H7 (cell line): Measurements from ENCODE around the gene GPC5. TPM values are rescaled to one million over a fixed set of nuclear protein-coding genes. Genes with fewer than 3 reads are reported as not detected.

Experiments used
- DNase-seq: peaks from one replicate; pipeline ENCODE4 v3.0.0; 2012
- H3K27me3 ChIP-seq: 2 replicates; pipeline ENCODE4 v1.6.0; 2011; ENCODE audit warnings: mild to moderate bottlenecking, low read length; ENCODE audit not compliant: control insufficient read depth, insufficient read depth
- H3K36me3 ChIP-seq: replicated peaks from 2 replicates; pipeline ENCODE4 v1.5.1; 2011; ENCODE audit warnings: low read length; ENCODE audit not compliant: control insufficient read depth, insufficient read depth
- H3K4me3 ChIP-seq: 2 replicates; pipeline ENCODE4 v1.5.1; 2011; ENCODE audit warnings: low read depth, mild to moderate bottlenecking, control low read depth, low read length, moderate library complexity; ENCODE audit not compliant: insufficient read depth
- total RNA-seq: library from RNA; depleted of rRNA; stranded (reverse); fragments of >200 nt; shearing (Covaris generic); gene quantifications from 2 replicates; pipeline ENCODE4 v1.2.3, GENCODE V29; 2014

Gene GPC5
- total RNA-seq, 1 experiment from 2014 or later: 0.07 TPM

DNA sequence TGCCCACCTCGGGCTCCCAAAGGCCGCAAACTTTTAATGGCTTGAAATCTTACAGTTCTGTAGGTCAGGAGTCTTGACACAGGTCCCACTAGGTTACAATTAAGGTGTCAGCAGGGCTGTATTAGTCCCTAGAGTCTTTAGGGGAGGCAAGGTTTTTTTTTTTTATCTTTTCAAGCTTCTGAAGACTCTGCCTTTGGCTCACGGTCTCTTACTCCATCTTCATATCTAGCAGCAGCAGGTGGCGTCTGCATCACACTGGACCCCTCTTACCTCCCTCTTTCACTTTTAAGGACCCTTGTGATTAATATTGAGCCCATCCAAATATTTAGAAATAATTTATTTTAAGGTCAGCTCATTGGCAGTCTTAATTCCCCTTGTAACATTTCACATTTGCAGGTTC lies 39.3 kb upstream of the GPC5 start:
- Histone ChIP-seq H3K4me3 (no peak overlapping the region), H3K27me3 (no peaks in the 10 kb centered on the region), H3K36me3 (peaks cover 4% of the 10 kb centered on the region)
- DNase-seq: no peak

DNA sequence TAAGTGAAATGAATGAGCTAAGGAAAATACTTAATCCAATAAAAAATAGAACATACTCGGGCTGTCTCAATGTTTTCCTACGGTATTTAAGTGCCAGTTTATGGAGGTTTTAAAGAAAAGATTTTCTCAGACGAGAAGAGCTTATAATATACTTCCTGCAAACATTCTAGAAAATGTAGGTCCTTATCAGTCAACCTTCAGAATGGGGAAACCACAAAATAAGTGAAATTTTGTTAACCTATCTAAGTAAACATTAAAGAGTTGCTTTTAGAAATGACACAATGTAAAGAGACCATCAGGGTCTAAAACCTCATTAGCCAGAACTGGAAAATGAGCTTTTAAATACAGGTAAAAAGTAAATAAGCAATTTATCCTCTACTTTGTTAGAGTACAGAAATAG lies 38.8 kb upstream of the GPC5 start:
- no peak for DNase-seq
- Histone ChIP-seq H3K36me3 (peaks cover 2% of the 10 kb centered on the region), H3K4me3 (no peak overlapping the region), H3K27me3 (no peaks in the 10 kb centered on the region)

DNA sequence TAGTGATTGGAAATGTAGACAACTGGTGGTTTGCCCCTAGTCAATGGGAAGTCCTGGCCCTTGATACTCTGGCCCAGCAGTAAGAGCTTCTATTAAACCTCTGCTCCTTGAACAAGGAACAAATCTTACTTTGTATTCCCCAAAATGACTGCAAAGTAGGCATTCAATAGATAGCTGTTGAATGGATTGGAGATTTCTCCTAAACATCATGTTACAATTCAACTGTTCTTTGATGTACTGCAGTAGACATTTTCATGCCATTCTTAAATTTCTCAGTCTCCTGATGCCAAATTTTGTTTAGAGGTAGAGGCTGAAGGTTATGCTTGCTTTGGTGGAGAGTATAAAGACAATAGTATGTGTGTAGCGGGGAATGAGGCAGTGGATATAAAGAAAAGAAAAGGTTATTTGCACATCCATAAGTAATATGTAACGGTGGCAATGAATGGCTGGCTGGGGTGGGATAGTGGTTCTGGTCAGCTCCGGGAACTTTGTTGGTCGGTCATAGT lies 38.1 kb upstream of the GPC5 start:
- H3K27me3 ChIP-seq: no peaks in the 10 kb centered on the region
- no peak overlapping the region for H3K4me3 ChIP-seq
- DNase-seq: no peak
- no peaks in the 10 kb centered on the region for H3K36me3 ChIP-seq

DNA sequence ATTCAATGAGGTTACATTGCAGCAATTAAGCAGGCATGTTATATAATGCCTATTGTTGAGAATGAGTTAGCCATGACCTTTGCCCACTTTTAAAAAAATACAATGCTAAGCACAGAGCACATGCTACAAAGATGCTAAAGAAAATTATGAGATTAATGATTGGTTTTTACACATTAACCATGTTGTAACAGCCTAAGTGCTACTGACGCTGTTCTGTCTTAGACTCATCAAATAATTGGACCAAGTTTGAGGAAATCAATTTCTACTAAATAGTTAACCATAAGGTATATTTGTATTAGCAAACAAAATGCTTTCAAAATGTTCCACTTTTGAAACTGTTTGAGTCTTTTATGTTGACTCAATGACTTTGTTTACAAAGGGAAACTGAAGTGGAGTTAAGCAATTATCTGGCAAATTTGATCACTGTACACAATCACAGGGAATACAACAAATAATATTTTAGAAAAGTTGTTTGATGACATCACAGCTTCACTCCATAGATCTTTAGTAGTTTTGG lies 36.6 kb upstream of the GPC5 start:
- Histone ChIP-seq H3K4me3 (no peak overlapping the region), H3K36me3 (no peaks in the 10 kb centered on the region), H3K27me3 (no peaks in the 10 kb centered on the region)
- no peak for DNase-seq

DNA sequence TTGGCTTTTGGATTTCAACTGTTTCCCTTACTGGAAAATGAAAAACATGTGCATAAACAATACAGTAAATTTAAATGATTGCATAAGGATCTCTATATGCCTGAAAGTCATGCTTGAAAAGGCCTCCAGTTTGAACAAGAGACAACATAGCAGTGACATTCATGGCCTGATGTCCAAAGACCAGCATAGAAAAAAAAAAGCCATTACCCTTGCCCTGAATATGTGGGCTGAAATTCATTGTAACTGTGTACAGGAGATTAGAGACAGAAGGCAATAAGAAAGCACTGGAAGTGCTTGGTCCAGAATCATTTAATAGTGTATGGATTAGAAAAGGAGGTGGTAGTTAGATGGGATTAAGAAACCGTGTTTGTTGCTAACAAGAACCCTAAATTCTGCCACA lies 35.5 kb upstream of the GPC5 start:
- Histone ChIP-seq H3K27me3 (no peaks in the 10 kb centered on the region), H3K36me3 (no peaks in the 10 kb centered on the region), H3K4me3 (no peak overlapping the region)
- no peak for DNase-seq

DNA sequence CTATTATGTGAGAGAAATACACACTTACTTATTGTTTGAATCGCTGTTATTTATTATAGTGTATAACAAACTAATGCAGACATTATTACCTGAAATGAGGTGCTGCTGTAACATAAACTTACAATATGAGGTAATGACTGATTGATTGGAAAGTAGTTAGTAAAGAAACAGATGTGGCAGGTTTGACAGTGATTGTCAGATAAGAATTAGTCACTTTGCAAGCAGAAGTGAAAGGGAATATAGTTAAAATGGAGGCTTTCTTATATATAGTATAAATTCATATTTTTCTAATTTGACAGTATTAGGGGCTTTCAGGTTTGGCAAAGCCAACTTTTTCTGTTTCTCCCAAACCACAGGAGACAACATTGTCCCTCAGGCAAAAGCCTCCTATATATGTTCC lies 30.3 kb upstream of the GPC5 start:
- Histone ChIP-seq H3K27me3 (no peaks in the 10 kb centered on the region), H3K36me3 (no peaks in the 10 kb centered on the region; the same call in 1 of the 2 replicates), H3K4me3 (no peak overlapping the region)
- no peak for DNase-seq

DNA sequence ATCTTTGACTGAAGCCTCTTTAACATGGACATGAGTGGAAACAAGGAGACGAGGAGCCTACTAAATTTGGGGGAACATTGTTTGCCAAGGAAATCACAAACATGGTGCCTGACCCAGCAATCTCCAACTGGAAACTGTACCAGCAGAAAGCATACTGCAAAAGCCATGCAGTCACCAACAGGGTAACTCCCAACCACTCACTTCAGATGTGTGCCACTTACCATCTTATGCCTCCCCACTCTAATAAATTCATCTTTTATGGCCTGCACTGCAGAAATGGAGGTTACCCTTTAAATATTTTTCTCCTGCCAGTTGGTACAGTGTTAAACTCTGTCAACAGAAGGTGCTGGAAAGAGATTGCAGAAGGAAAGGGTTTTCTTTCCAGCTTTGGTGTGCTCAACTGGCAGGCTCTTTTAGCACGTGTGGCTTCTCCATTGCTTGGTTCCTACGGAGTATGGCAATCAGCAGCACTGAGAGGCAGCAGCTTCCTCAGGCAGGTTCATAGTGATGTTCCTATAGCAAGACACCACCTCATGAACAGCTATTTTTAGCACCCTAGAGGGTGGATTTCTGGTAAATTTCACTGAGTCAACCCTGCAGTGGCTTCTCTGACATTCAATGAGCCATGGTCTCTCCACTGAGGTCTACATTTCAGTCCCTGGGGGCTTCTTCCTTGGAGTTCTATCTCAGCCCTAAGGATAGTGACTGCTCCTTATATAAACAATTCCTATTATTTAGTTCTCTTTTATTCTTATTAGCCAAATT lies 29.6 kb upstream of the GPC5 start:
- Histone ChIP-seq H3K36me3 (no peaks in the 10 kb centered on the region; the same call in 1 of the 2 replicates), H3K27me3 (no peaks in the 10 kb centered on the region), H3K4me3 (no peak overlapping the region)
- DNase-seq: no peak

DNA sequence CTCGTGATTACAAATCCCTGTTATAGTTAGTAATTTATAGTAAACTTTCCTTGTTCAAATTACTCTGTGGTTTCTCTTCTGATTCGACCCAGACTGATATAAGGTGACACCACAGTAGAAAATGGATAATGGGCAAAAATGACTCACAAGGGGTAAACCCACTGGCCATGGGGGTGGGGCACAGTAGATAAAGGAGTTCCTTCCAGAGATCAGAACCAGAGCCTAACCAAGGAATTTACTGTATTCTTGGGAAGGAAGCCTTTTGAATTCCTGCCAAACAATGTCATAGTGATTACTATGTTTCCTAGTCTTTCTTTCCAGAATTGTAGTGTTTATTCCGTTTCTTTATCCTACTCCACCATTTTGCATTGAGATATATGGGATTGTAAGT lies 29.0 kb upstream of the GPC5 start:
- Histone ChIP-seq H3K36me3 (no peaks in the 10 kb centered on the region; the same call in 1 of the 2 replicates), H3K27me3 (no peaks in the 10 kb centered on the region), H3K4me3 (no peak overlapping the region)
- no peak for DNase-seq

DNA sequence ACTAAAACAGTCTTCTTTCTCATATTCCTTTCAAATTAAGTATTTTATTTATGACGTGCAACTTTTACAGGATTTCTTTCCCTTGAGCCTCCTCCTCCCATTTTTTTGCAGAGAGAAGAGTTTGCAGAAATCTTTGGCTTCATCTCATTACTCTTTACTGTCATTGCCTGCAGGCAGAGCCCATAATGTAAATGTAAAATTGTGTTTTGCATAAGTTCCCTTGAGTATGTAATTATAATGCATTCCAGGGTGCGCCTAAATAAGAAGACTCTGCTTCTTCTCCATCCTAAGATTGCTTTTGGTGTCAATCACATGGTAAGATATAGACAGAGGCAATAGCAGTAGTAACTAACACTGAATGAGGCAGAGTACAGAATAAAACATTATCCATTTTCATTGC lies 27.9 kb upstream of the GPC5 start:
- Histone ChIP-seq H3K4me3 (no peak overlapping the region), H3K36me3 (no peaks in the 10 kb centered on the region; the same call in 1 of the 2 replicates), H3K27me3 (no peaks in the 10 kb centered on the region)
- DNase-seq: no peak

DNA sequence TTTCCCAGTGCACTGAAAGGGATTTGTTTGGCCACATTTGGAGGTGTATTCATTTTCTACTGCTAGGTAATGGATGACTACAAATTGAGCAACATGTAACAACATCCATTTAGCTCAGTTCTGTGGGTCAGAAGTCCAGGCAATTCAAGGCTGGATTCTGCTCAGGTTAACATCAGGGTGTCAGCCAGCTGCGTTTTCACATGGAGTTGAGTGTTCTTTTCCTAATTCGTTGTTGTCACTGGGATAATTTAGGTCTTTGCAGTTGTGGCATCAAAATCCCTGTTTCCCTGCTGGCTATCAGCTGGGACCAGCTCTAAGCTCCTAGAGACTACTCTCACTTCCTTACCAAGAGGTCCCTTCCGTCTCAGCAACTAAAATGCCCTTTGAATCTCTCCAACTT lies 25.5 kb upstream of the GPC5 start:
- no peak for DNase-seq
- no peak overlapping the region for H3K4me3 ChIP-seq
- no peaks in the 10 kb centered on the region; the same call in 1 of the 2 replicates for H3K36me3 ChIP-seq
- no peaks in the 10 kb centered on the region for H3K27me3 ChIP-seq

DNA sequence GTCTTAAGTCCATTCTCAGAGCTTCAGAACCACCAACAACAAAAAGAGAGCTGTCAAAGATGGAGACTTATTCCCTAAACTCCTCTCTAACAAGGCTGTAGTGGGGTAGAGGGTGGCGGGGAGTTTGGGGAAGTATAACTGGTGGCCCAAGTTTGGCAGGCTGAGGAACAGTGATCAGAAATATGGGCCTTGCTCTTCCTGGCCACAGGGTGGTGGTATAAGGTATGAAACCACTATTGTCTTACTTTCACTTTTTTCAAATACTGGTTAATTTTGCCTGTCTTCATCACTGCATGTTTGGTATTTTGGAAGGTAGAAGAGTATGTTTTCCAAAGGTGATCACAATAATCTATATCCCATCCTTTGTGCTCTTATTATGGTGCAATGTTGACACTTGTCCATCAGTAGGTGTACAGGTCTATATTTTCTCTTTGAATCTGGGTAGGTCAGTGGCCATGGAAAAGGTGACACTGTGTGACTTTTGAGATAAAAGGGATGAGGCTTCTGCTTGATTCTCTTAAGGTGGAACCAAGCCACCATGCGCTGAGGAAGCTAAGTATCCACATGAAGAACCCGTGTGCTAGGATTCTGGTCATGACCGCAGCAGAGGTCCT lies 23.2 kb upstream of the GPC5 start:
- H3K4me3 ChIP-seq: no peak overlapping the region
- no peaks in the 10 kb centered on the region for H3K36me3 ChIP-seq
- H3K27me3 ChIP-seq: no peaks in the 10 kb centered on the region
- peak; percentile 14 for DNase-seq

DNA sequence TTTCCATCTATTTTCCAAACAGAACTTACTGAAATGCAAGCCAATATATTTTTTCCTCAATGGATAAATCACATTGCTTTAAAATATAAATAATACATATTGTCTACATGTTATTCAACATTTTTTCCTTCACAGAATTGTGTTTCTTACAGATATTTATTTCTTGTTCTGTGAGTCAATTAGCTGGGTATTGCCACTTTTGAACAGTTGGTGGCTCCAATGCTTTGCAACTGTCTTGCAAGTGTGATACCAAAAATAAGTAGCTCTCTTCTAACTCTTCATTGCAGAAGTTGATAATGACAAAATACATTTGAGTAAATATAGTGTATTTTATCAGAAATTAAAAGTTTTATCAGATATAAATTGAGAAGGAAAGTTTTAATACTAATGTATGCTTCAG lies 17.1 kb upstream of the GPC5 start:
- Histone ChIP-seq H3K4me3 (no peak overlapping the region), H3K36me3 (no peaks in the 10 kb centered on the region), H3K27me3 (no peaks in the 10 kb centered on the region)
- DNase-seq: no peak

DNA sequence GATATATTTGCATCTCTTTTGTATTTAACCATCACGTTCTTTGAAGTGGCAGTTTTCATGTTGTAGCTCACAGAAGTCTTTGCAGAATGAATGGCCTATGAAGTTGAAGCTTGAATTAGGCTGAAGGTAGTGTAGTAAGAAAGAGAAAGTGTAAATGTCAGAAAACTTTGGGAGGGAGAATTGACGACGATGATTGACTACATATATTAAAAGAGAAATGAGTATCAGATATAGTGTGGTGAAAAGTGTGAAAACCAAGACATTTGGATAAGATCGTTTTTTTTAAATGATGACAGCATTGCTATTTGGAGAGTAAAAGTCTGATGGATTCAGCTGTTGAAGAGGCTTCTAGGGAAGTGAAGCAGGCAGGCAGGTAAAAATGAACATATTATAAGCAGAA lies 14.6 kb upstream of the GPC5 start:
- Histone ChIP-seq H3K27me3 (no peaks in the 10 kb centered on the region), H3K4me3 (no peak overlapping the region), H3K36me3 (no peaks in the 10 kb centered on the region)
- no peak for DNase-seq

DNA sequence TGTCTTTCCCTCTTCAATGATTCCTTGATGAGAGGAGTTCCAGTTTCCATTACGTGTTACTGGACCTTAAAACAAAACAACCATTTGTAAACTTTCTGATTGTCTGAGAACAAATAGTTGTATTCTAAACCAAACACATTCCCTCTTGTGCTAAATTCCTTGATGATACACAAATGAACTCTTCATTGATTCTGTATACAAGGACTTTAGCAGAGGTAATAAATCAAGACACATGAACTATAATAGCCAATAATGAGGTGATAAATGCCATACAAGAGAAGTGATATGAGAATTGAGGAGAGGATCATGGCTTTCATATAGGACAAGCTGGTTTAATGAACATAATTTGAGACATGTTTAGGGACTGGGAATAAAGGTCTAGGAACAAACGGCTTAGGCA lies 13.5 kb upstream of the GPC5 start:
- DNase-seq: no peak
- H3K27me3 ChIP-seq: no peaks in the 10 kb centered on the region
- H3K4me3 ChIP-seq: no peak overlapping the region
- no peaks in the 10 kb centered on the region for H3K36me3 ChIP-seq

DNA sequence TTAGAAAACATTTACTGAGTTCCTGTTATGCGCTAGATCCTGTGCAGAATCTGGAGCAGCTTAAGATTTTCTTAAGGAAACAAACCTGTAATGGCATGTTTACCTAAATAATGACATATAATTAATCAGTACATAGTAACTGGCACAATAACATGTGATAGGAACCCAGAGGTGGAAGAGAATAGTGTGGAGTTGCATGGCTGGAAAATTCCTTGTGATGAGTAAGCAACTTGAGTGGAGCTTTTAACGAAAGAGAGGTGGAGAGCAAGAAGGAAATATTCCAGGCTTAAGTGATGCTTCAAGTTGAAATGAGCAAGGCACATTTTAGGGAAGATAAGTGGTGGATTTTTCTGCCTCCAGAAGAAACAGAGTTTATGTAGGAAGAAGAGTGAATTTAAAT lies 9.2 kb upstream of the GPC5 start:
- H3K36me3 ChIP-seq: no peaks in the 10 kb centered on the region

More for the DNA sequence above, 9.2 kb upstream of the GPC5 start:
- DNase-seq: no peak
- no peaks in the 10 kb centered on the region for H3K27me3 ChIP-seq
- no peak overlapping the region for H3K4me3 ChIP-seq
